ENCODE results near the gene AKAP11.
A peak's percentile ranks its signal among the peaks of the same experiment; 100 is the strongest.
"Not testable (repeated sequence)": the region's sequence is repeated elsewhere in the genome, so short reads cannot be mapped to it uniquely, and the experiment has no call there.

Gene AKAP11, protein sequence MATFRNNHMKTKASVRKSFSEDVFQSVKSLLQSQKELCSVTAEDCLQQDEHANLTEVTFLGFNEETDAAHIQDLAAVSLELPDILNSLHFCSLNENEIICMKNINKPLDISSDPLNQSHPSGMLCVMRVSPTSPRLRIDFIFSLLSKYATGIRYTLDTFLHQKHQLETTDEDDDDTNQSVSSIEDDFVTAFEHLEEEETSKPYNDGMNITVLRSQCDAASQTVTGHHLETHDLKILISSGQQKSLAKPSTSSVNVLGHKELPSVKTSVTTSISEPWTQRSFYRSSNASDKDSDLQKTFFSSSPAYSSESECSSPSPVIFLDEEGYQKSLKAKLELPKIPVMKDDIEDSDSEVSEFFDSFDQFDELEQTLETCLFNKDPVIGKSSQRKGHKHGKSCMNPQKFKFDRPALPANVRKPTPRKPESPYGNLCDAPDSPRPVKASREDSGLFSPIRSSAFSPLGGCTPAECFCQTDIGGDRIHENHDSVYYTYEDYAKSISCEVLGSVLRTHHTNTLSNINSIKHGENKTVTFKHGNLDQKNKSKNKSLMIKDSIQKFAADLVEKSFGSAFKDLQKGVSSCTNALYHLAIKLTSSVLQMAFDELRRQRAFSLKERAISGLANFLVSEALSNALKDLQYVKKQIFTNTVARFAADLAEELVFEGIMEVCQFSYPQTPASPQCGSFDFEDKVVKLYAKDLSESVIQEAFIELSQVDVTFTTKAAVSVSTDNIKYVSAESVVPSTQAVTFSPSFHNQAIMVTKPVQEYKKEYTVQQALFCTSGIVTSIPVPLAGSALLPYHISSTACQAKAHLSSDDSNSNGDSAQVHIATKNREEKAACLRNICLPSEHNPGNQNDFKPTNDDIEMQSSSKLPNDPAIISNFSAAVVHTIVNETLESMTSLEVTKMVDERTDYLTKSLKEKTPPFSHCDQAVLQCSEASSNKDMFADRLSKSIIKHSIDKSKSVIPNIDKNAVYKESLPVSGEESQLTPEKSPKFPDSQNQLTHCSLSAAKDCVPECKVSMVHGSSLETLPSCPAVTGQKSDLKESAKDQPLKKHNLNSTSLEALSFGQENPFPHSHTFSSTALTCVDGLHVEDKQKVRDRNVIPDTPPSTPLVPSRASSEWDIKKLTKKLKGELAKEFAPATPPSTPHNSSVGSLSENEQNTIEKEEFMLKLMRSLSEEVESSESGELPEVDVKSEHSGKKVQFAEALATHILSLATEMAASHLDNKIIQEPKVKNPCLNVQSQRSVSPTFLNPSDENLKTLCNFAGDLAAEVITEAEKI (N-terminal part only)

DNA sequence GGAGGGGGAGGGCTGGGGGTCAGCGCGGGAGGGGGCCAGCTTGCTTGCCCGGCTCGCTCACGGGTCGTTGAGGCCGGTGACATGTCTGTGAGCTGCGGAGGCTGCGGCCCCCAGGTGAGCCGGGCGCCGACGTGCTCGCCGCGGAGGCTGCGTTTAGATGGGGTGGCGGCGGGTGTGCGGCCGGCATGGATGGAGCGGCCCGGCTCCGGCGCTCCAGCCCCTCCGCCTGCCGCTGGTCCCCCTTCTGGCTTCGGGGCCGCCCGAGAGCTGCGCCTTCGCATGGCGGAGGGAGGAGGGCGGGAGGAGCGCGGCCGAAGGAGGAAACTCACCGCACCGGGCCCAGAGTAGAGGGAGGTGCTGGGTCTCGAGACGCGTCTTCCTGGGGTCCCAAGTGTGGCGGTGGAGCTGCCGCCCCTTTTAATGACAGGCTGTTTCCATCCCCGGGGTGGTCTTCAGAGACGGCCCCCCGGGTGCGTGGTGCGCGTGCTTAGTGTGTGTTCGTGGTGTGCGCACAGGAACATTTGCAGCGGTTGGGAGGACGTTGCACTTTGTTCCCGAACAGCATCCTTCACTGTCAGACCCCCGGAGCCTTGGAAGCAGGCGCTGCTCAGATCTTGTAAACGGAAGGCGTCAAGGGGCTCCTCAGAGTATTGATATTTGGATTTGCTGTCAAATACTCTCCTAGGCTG, at the start of gene AKAP11:
Gene AKAP11 (plus strand): TSS at position 38 of the 689 bp plus-strand sequence. CDS start 14,197 bp downstream, outside the sequence.
- DNase-seq, result peak; percentile 79

DNA sequence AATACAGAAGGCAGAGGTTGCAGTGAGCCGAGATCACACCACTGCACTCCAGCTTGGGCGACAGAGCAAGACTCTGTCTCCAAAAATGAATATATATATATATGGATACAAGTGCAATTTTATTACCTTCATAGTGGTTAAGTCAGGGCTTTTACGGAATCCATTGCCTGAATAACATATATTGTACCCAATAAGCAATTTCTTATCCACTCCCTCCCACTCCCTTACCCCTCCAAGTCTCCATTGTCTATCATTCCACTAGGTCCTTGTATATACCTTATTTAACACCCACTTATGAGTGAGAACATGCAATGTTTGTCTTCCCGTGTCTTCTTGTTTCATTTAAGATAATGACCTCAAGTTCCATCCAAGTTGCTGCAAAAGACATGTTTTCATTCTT, 48.3 kb upstream of the AKAP11 start:
- DNase-seq, result no peak

DNA sequence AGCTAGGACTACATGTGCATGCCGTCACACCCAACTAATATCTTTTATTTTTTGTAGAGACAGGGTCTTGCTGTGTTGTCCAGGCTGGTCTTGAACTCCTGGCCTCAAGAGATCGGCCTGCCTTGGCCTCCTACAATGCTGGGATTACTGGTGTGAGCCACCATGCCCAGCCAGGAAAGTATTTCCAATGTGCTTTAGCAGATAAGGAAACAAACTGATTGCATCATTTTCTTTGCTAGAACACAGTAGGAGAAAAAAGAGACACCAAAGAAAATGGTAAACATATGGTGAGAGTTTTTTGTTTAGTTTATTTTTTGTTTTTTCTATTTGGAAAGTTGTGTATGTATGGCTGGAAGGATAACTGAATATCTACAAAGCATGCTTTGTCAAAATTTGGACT, 46.9 kb upstream of the AKAP11 start:
- no peak for DNase-seq

DNA sequence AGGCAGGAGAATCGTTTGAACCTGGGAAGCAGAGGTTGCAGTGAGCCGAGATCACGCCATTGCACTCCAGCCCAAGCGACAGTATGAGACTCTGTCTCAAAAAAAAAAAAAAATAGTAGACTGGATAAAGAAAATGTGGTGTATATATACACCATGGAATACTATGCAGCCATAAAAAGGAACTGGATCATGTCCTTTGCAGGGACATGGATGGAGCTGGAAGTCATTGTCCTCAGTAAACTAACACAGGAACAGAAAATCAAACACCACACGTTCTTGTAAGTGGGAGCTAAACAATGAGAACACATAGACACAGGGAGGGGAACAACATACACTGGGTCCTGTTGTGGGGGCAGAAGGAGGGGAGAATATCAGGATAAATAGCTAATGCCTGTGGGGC, 45.2 kb upstream of the AKAP11 start:
- not testable (repeated sequence) for DNase-seq

DNA sequence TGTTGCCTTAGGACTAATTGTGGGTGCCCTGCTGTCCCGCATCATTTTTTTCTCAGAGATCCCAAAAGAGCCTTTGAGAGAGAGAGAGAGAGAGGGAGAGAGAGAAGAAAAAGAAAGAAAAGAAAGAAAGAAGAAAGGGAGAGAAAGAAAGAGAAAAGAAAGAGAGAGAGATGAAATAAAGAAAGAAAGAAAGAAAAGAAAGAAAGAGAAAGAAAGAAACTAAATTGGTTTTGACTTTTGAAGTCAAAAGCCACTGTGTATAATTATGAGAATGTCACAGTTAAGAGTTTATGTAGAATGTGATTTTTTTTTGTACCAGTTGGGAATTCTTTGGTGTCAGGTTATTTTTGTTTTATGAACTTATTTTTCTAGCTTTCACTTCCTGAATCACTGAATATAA, 43.4 kb upstream of the AKAP11 start:
- DNase-seq, result no peak

DNA sequence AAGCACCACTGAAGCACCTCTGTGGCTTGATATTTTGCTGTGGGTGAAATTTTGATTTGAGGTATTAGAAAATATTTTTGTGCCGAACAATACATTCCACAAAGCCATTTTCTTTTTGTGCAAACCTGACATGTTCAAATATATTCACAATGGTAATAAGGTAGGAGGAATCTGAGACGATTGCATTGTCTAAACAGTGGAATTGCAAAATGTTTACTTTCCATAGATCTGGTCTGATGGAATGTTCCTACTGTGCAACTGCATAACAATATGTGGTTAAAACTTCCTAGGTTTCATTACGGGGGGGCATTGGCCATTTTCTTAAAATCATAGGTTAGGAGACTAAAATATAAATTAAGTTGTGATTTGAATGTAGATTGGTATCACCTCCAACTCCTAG, 42.7 kb upstream of the AKAP11 start:
- DNase-seq, result no peak

DNA sequence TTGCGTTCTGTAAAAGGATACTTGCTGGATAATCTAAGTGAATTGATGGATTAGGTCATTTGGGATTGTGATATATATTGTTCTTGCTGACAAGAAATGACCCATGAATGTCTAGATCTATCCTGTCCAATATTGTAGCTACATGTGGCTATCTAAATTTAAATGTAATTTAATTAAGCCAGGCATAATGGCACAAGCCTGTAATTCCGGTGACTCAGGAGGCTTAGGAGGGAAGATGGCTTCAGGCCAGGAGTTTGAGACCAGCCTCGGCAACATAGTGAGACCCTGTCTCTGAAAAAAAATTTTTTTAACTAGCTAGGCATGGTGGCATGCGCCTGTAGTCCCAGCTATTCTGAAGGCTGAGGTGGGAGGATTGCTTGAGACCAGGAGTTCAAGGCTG, 39.3 kb upstream of the AKAP11 start:
- DNase-seq, result no peak

DNA sequence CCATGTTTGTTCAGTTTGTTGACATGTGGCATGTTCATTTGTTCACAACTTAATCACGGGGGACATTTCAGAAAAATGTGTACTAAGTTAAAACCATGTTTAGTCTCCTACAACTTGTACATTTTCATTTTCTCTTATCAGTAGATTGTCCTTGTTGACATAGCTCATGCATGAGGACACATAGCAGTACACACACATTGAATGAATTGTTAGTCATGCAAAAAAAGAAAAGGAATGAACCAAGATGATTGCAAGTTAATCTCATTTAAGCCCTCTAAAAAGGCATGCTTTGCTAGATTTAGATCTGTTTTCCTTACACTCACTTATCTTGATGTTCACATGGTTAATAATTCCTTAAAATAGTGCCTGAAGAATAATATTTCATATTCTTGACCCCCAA, 38.2 kb upstream of the AKAP11 start:
- DNase-seq, result no peak

DNA sequence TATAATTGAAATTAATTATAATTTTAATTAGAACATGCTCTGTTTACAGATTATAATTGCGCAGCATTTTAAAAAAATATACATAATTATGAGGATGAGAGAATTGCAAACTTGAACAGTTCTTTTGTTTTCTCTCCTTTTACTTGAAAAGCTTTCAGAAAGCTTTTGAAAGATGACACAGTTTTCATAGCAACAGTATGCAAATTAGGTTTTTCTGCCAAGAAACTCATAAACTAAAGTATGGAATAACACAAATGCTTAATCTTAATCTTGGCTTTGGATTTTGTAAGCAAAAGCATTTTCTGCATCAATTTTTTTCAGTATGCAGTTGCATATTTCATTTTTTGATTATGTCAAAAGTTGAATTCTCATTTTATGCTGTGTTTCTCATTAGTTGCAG, 32.8 kb upstream of the AKAP11 start:
- DNase-seq, result no peak

DNA sequence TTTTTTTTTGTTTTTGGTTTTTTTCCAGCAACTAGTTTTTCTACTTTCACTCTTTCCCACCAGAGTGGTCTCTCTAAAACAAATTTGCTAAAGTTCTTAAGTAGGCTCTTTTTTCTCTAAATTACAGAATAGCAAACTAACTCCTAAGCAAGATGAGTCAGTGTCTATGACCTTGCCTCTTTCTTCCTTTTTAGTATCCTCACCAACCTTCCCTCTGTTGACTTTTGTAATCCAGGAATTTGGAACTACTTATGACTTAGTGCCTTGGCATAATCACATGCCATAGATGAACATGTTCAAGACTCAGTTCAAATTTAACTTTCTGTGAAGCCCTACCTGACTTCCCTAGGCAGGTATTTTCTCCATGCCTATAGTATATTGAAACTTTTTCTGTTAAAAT, 32.3 kb upstream of the AKAP11 start:
- DNase-seq, result no peak

DNA sequence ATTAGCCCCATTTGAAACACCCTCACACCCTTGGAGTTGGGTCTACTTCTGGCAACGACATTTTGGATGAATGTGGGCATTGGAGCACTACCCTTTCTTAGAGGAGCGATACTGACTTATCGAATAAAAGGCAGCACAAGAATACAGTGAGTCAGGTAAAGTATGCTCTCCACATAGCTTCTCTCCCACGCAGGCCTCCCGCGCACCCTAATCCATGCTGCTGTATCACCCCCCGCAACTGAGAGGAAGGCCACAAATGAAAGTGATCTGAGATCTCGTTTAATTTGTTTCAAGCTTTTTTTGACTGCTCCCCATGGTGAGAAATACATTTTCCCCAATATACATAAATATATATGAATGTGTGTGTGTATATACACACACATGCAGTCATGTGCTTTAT, 25.4 kb upstream of the AKAP11 start:
- DNase-seq, result no peak

DNA sequence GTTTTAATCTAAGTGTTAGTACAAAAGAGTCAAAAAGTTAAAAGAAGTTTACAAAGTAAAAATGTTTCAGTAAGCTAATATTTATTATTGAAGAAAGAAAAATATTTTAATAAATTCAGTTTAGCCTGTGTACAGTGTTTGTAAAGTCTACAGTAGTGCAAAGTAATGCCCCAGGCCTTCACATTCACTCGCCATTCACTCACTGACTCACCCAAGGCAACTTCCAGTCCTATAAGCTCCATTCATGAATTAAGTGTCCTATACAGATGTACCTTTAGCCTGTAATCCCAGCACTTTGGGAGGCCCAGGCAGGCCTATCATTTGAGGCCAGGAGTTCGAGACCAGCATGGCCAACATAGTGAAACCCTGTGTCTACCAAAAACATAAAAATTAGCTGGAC, 24.1 kb upstream of the AKAP11 start:
- DNase-seq, result no peak

DNA sequence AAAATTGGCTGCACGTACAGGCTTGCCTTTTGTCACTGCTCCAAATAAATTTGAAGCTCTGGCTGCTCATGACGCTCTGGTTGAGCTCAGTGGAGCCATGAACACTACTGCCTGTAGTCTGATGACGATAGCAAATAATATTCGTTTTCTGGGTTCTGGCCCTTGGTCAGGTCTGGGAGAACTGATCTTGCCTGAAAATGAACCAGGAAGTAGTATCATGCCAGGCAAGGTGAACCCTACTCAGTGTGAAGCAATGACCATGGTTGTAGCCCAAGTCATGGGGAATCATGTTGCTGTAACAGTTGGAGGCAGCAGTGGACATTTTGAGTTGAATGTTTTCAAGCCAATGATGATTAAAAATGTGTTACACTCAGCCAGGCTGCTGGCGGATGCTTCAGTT, 16.1 kb upstream of the AKAP11 start:
- DNase-seq, result no peak

DNA sequence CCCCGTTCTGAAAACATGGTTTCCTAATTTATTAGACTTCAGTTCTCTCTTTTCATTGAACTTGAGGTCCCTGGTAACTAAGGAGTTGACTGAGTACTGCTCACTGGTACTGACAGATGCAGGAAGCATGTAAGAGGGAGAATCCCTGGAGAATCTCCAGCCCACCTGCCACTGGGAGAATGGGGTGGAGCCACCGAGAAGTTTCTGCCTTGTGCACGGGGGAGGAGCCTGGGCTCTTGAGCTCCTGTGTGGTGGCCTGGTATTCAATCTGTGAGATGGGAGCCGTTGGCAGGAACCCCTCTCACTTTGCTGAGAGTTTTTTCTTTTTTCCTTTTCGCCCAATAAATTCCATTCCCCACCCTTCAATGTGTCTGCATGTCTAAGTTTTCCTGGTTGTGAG, 13.2 kb upstream of the AKAP11 start:
- no peak for DNase-seq

DNA sequence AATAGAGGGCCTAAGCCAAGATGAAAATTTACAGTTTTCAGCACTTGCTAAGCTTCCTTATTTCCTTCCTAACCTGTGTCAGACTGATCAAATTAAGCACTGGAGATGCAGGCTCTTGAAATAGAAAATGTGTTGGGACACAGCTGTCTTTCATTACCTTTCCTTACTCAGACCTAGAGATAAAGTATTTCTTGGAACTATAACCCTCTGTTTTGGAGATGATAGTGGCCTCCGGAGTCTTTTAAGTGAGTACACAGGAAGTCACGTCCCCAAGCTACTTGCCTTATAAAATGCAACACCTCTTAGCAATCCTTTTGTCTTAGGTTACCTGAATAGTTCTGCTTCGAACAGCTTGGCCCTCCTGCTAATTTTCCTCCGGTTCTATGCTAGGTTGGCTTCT, 12.4 kb upstream of the AKAP11 start:
- DNase-seq, result no peak

DNA sequence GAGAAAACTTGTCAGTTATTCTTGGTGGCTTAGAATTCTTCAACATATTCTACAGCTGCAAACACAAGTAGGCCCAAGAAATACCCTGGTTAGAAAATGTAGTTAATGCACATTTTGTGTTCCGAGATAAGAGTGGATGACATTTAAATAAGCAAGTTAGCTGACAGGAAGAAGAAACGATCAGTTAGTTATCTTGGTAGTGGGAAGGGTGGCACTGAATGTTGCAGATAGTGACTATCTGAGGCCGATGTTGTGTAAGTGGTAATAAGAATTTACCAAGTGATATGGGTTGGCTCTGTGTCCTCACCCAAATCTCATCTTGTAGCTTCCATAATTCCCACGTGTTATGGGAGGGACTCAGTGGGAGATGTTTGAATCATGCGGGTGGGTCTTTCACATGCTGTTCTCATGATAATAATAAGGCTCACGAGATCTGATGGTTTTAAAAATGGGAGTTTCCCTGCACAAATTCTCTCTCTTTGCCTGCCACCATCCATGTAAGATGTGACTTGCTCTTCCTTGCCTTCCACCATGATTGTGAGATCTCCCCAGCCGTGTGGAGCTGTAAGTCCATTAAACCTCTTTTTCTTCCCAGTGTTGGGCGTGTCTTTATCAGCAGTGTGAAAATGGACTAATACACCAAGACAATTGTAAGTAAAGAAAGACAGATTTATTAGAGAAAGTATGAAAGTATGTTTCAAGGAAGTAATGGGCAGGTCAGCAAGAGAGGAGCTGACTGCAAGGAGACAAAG, 10.9 kb upstream of the AKAP11 start:
- DNase-seq, result no peak

DNA sequence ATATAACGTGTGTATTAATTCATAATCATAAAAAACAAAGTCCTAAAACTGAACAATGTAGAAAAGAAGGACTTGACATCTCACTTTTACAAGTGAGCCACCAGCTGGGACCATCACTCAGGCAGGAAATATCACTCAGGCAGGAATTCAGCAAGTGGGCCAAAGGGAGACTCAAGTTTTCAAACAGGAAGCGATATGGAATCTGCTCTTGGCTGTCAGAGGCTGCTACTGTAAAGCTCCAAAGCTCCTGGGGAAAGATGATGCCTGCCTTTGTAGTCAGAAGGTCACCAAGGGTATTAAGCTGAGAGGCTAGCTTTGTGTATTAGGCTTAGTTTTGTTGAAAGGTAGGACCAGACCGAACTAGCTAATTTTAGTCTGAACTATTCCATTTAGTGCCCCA, 5.5 kb upstream of the AKAP11 start:
- DNase-seq, result no peak

DNA sequence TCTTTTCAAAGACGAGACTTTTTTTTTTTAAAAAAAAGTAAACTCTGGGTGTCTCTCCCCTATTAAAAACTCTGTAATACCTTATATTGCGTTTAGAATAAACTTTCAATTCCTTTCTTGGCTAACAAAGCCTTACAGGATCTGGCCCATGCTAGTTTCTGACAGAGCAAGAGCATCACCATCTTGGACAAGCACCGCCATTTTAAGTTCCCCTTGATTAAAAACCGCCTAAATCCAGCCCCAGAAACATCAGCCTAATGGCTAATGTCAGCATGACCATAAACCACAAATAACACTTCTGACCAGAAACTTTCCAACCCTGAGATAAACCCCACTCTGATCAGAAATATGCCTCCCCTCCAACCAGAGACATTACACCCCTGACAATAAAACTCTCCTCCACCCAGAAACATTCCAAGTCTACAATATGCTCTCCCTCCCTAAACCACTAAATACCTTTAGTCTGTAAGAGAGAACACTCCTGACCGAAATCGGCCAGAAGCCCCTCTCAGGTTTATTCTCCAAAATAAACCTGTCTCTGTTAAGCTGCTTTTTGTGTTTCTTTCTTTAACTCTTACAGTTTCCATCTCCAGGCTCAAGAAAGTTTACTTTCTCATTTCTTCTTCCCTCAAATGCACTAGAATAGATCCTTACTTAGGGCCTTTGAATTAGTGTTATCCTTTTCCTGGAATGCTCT, 1.6 kb upstream of the AKAP11 start:
- no peak for DNase-seq

DNA sequence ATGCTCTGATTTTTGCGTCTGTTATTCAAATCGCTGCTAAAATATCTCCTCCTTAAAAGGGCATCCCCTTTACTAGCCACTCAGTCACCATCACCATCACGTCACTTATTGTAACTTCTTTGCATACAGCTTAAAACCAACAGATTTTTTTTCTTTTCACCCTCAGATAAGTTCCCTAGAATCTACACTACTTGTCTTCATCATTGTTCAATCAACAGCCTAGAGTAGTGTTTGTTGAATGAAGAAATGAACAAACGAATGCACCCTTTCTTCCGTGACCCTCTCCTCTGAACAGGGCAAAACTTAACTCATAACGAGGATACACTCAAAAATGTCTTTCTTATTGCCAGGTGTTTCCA, 1.1 kb upstream of the AKAP11 start:
- no peak for DNase-seq

DNA sequence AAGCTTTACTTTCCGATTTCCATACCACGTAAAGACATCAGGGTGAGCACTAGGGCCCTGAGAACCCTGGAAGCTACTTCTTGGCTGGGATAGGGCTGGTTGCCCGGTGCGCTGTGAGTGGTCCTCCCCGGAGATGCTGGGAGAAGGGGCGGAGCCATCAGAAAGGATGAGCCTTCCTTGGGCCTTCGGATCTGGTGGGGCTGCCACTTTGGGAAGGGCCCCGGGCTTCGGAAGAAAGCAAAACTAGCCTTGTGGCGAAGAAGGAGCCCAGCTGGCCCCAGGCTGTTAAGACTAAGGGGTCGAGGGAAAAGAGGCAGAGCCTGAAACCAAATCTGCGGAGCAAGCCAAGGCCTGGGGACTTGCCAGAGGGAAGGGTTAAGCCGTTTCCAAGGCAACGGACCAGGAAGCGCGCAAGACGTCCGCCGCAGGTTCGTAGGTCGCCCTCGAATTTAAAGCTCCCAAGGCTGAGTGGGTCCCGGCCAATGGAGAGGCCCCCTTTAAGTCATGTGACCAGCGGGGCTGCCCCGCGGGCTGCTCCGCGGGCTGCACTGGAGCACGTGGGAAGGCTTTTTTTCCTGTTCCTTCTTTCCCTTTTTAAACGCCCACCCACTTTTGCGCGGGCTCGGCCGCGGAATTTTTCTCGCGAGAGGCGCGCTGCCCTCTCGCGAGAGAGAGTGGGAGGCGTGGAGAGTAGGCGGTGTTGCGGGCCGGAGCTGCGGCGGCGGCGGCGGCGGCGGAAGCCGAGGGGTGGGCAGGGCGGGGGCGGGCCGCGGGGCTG, 426 bp upstream of the AKAP11 start:
- peak; percentile 98 for DNase-seq

DNA sequence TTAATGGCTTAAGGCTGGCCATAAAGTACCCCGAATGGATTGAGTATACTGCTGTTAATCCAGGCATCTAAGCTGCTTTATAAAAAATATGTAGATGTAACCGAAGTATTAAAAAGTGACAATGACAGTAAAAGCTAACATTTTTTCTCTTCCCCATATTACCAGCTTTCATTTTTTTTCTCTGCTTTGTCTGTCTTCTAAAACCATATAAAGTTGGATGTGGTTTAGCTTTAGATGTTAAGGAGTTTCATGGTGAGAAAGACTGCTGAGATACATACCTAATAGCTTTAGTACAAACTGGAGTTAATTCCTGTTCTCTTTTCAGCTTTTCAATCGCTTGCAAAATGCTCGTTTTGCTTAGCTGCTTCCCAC, 838 bp downstream of the AKAP11 start:
- DNase-seq, result no peak
